HepG2 (cell line): ENCODE results near the gene SCYGR5.

ENCODE experiments used
- POLR2A ChIP-seq, 2 experiments: IDR thresholded peaks; 2 replicates each; pipeline ENCODE4 v1.6.1; 2011; ENCODE audit warnings: low read depth in 2 of 2, low read length in 2 of 2, mild to moderate bottlenecking in 1 of 2, moderate library complexity in 1 of 2; ENCODE audit not compliant: insufficient read depth in 1 of 2
- ZSCAN9 ChIP-seq: IDR thresholded peaks from 2 replicates; pipeline ENCODE4 v1.6.1; 2016; ENCODE audit warnings: borderline replicate concordance

DNA sequence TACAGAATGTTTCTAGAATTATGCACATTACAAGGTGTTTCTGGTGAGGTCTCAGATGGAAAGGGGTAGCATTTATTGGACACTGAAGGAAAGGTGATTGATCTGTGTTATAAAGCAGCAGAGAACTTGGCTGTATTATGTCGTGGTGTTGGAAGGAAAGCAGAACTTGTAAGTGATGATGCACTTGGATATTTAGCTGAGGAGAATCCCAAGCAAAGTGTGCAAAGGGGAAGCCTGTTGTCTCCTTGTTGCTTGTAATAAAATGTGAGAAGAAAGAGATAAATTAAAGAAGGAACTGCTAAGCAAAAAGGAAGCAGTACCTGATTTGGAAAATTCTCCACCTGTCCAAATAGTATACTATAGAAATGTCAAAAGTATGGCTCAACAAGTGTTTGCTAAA, 12.2 kb upstream of the SCYGR5 start:
- TF ChIP-seq POLR2A (IDR thresholded peaks at IDR 0.05; ENCODE audit: insufficient read depth in 1 of 2, low read depth in 2 of 2, low read length in 2 of 2) (no peak), ZSCAN9 (CRISPR knock-in tag) (no peak)
